GM18519 (cell line): ENCODE data around the gene ARHGAP1.
"Not testable (repeated sequence)": the region's sequence is repeated elsewhere in the genome, so short reads cannot be mapped to it uniquely, and the experiment has no call there.

Experiments
- ATAC-seq: cut with Tn5 transposase; IDR thresholded peaks from one replicate; pipeline ENCODE4 v1.9.1; 2021; ENCODE audit warnings: mild to moderate bottlenecking, moderate library complexity; ENCODE audit not compliant: unreplicated experiment, low FRiP score

The ARHGAP1 gene

DNA sequence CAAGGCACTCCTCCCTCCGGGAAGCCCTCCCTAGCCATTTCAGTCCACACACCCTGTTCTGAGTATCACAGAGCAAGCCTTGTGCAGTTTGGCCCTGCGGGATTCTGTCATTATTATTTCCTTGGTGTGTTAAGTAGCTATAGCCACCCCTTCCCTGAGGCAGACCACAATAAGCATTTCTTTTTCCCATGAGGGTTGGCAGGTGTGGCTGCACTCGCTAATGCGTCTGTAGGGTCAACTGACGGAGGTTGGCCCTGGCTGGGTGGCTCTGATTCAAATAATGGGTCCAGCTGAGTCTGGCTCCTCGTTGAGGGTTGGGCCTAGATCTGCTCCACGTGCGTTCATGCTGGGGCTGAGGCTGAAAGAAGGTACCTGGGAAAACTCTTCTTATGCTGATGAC is 23.7 kb upstream of the ARHGAP1 start:
- ATAC-seq = no peak

DNA sequence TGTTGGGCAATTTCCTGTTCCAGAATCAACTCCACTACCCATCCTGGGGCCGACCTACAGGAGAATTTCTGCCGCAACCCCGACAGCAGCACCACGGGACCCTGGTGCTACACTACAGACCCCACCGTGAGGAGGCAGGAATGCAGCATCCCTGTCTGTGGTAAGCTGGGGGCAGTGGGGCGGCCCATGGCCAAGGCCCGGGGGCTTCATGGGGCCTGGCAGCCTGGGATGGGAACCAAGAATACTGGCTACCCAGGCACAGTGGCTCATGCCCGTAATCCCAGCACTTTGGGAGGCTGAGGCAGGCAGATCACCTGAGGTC is 22.9 kb upstream of the ARHGAP1 start:
- no peak for ATAC-seq

DNA sequence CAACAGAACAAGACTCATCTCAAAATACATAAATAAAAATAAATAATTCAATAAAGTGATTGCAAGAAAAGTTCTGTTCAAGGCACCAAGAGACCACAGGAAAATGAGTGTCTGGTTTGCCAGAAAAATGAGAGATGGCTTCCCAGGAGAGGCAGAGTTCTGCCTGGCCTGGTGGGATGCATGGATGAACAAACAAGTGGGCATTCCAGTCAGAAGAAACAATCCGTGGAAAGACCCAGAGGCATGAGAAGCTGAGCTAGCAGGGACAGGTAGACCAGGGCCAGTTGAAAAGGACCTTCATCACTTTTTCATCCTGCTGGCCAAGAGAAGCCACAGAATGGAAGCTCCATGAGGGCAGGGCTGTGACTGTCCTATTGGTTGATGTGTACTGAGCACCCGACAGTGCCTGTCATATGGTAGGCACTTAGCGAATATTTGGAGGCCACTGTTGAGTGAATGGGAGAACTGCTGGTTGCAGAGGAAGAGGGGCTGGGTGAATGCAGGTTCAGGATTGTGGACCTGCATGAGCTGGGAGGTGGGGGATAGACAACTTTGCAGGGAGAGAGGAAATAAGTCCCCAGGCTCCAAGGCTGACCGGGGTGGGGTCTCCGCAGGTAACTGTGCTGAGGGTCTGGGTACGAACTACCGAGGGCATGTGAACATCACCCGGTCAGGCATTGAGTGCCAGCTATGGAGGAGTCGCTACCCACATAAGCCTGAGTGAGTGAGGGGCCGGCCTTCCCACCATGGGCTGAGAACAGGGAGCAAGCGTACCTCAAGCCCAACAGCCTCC is 22.3 kb upstream of the ARHGAP1 start:
- no peak for ATAC-seq

GRCh38 chr11:46721286-46721685 is 20.9 kb upstream of the ARHGAP1 start:
- no peak for ATAC-seq

DNA sequence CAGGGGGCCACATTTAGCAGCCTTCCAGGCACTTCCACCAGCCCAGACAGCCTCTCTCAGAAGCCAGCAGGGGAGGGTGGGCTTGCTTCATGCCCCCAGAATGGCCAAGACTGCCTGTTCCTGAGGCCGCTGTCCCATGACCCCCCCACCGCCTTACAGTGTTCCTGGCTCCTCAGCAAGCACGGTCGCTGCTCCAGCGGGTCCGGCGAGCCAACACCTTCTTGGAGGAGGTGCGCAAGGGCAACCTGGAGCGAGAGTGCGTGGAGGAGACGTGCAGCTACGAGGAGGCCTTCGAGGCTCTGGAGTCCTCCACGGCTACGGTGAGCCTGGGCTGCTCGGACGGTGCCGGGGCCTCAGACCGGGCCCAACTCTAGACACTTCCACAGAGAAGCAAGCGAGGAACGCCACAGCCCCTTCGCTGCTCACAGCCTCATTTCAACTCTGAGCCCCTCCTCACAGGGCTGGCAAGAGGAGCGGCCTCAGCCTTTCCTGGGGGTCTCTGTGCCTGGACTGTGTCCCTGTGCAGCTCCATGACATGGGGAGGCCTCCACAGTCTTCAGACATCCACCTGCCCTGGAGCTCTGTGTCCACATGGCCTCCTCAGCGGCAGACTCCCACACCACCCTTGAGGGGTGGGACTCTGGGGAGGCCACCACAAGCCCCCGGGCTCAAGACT is 19.3 kb upstream of the ARHGAP1 start:
- no peak for ATAC-seq

GRCh38 chr11:46719048-46719542 is 18.7 kb upstream of the ARHGAP1 start, which contains the start of gene F2:
Gene F2 (plus strand): TSS chr11:46719213. CDS start chr11:46719236, 23 bp downstream.
- no peak for ATAC-seq

GRCh38 chr11:46718155-46719019 is 18.0 kb upstream of the ARHGAP1 start:
- ATAC-seq = no peak

DNA sequence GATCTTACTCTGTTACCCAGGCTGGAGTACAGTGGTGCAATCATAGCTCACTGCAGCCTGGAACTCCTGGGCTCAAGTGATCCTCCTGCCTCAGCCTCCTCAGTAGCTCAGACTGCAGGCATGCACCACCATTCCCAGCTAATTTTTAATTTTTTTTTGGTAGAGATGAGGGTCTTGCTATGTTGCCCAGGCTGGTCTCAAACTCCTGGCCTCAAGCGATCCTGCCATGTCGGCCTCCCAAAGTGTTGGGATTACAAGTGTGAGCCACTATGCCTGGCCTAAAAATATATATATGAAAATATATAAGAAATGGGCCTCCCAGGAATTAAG is 17.4 kb upstream of the ARHGAP1 start:
- not testable (repeated sequence) for ATAC-seq

DNA sequence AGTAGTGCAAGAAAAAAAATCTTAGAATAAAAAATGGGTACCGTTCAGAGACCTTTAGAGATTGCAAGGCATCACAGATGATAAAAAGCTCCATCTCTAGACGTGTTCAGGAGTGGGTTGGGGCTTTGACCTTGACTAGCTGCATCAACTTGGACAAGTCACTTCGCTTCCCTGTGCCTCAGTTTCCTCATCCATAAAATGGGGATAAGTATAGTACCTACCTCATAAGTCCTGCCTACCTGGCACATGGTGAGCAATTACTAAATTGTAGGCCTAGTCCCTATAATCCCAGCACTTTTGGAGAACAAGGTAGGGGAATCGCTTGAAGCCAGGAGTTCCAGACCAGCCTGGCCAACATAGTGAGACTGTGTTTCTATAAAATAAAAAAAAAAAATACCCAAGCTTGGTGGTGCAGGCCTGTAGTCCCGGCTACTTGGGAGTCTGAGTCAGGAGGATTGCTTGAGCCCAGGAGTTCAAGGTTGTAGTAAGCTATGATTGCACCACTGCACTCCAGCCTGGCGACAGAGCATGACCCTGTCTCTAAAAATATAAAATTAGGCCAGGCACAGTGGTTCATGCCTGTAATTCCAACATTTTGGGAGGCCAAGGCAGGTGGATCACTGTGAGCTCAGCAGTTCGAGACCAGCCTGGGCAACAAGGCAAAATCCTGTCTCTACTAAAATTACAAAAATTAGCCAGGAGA is 12.6 kb upstream of the ARHGAP1 start:
- ATAC-seq = no peak

DNA sequence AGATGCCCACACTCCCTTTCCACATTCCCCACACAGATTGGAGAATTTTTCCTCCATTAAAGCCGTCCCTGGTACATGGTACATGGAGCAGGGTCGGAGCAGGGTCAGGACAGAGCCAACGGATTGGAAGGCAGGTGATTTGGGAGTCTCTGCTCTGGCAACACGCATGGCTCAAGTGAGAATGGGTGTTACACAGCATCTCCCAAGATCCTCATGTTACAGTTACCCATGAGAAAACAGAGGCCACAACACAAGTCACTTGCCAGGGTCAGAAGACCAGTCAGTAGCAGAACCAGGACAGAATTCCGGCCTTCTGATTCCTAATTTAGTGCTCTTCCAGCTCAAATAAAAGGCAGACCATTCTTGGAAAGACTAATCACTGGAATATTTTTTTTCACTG is 10.9 kb upstream of the ARHGAP1 start:
- ATAC-seq = no peak

DNA sequence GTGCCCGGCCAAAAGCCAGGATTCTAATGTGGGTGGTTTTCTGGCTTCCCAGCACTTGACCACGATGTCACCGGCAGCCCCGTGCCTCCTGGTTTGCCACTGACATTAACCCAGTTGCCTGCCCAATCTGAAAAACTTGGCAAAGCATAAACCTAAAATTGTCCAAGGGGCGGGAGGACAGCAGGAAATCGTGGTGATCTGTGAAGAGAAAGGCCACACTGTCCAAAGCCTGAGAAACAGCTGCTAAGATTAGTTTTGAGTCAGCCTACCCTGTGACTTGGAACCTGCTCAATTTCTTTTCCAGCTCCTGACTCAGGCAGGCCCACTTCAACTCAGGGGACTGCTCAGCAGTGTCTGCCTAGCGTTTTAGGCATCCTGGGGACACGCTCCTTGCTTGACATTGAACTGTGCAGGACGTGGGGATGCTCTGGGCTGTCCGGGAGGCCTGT is 10.4 kb upstream of the ARHGAP1 start:
- ATAC-seq = no peak

- ATAC-seq = not testable (repeated sequence)
Observed at GRCh38 chr11:46709351-46709750, 8.9 kb upstream of the ARHGAP1 start.

DNA sequence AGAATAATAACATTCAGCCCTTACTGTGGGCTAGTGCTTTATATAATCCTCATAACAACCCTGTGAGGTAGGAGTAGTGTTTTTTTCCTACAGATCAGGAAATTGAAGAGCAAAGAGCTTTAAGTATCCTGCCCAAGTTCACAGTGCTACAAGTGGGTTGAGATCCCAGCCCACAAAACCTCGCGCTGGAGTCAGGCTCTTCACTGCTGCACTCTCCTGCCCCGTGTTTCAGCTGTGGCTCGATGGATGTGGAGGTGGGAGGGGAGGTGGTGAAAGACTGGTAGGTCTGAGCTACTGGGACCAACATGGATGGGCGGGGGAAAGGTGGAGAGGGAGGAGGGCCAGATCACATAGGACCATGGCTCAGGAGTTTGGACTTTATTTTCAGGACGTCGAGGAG is 6.5 kb upstream of the ARHGAP1 start:
- no peak for ATAC-seq

- ATAC-seq = no peak
Observed at GRCh38 chr11:46705070-46705688, 4.8 kb upstream of the ARHGAP1 start.

- no peak for ATAC-seq
Observed at GRCh38 chr11:46701078-46701654, 747 bp upstream of the ARHGAP1 start.

- no peak for ATAC-seq
Observed at GRCh38 chr11:46698597-46698996, 1.8 kb downstream of the ARHGAP1 start.

DNA sequence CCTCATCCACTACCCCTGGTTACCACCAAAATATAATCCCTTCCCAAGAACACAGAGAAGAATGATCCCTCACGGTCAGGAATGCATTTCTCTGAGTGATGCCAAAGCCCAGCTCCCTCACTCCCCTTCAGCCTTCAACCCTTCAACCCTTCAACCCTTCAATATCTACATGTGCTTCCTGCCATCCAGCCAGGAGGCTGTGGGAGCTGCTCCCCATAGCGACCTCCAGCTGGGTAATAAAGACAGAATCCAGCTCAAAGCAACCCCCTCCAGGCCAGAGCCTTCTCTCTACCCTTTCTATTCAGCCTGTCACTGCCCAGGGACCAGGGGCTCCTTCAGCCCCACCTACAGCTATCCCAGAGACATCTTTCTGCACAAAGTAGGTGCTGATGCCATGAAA is 2.7 kb downstream of the ARHGAP1 start:
- no peak for ATAC-seq

GRCh38 chr11:46697303-46697702 is 3.1 kb downstream of the ARHGAP1 start:
- no peak for ATAC-seq

DNA sequence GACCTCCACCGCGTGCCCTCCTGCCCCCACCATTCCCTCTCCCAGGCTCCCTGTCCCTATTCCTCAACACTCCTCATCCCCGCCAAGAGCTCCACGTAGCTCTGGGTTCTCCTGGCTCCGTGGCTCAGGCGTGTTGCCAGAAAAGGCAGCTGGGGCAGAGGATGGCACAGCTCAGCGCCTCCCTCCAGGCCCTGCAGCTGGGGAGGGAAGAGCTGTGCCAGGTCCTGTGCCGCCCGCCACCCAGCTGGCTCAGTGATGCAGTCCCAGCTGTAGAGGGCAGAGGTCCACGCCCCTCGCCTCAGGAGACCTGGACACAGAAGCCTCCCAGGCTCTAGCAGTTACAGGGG is 4.2 kb downstream of the ARHGAP1 start:
- no peak for ATAC-seq
